HL-60 (cell line): ENCODE measurements around the gene MCM7.

Source experiments
- GABPA ChIP-seq: IDR thresholded peaks from 2 replicates; pipeline ENCODE4 v1.6.1; 2012; ENCODE audit warnings: low read depth
- POLR2AphosphoS5 ChIP-seq: IDR thresholded peaks from 2 replicates; pipeline ENCODE4 v1.6.1; 2012; ENCODE audit warnings: low read depth
- SPI1 ChIP-seq: IDR thresholded peaks from 2 replicates; pipeline ENCODE4 v1.6.1; 2012; ENCODE audit warnings: low read depth, mild to moderate bottlenecking, borderline replicate concordance
- TF ChIP-seq, protein P1 (sequence below): IDR thresholded peaks from one replicate; pipeline ENCODE4 v1.5.1; 2011; ENCODE audit warnings: low read length, control low read depth, inconsistent platforms; ENCODE audit not compliant: insufficient read depth
- TF ChIP-seq, protein P2 (sequence below): IDR thresholded peaks from 2 replicates; pipeline ENCODE4 v1.6.1; 2012; ENCODE audit warnings: low read depth; ENCODE audit not compliant: insufficient replicate concordance

DNA sequence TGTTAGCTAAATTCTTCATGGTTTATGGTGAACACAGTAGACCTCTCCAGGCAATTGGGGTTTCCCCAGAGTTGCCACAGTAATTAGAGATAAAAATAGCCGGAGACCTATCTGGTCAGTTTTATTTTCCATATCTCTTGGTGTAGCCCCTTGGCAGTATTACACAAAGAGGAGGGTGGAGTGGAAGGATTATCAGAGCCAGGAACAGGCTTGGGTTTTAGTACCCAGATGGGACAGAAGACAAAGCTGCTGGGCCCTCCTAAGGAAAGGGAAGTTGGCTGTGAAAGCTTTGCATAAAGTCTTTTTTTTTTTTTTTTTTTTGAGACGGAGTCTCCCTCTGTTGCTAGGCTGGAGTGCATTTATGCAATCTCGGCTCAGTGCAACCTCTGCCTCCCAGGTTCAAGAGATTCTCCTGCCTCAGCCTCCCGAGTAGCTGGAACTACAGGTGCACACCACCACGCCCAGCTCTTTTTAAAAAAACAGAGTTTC, 41.9 kb downstream of the MCM7 start:
- TF ChIP-seq, protein P1, sequence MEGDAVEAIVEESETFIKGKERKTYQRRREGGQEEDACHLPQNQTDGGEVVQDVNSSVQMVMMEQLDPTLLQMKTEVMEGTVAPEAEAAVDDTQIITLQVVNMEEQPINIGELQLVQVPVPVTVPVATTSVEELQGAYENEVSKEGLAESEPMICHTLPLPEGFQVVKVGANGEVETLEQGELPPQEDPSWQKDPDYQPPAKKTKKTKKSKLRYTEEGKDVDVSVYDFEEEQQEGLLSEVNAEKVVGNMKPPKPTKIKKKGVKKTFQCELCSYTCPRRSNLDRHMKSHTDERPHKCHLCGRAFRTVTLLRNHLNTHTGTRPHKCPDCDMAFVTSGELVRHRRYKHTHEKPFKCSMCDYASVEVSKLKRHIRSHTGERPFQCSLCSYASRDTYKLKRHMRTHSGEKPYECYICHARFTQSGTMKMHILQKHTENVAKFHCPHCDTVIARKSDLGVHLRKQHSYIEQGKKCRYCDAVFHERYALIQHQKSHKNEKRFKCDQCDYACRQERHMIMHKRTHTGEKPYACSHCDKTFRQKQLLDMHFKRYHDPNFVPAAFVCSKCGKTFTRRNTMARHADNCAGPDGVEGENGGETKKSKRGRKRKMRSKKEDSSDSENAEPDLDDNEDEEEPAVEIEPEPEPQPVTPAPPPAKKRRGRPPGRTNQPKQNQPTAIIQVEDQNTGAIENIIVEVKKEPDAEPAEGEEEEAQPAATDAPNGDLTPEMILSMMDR, result no peak
- TF ChIP-seq POLR2AphosphoS5, result no peak
- TF ChIP-seq, protein P2, sequence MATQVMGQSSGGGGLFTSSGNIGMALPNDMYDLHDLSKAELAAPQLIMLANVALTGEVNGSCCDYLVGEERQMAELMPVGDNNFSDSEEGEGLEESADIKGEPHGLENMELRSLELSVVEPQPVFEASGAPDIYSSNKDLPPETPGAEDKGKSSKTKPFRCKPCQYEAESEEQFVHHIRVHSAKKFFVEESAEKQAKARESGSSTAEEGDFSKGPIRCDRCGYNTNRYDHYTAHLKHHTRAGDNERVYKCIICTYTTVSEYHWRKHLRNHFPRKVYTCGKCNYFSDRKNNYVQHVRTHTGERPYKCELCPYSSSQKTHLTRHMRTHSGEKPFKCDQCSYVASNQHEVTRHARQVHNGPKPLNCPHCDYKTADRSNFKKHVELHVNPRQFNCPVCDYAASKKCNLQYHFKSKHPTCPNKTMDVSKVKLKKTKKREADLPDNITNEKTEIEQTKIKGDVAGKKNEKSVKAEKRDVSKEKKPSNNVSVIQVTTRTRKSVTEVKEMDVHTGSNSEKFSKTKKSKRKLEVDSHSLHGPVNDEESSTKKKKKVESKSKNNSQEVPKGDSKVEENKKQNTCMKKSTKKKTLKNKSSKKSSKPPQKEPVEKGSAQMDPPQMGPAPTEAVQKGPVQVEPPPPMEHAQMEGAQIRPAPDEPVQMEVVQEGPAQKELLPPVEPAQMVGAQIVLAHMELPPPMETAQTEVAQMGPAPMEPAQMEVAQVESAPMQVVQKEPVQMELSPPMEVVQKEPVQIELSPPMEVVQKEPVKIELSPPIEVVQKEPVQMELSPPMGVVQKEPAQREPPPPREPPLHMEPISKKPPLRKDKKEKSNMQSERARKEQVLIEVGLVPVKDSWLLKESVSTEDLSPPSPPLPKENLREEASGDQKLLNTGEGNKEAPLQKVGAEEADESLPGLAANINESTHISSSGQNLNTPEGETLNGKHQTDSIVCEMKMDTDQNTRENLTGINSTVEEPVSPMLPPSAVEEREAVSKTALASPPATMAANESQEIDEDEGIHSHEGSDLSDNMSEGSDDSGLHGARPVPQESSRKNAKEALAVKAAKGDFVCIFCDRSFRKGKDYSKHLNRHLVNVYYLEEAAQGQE, result no peak
- no peak for TF ChIP-seq GABPA
- TF ChIP-seq SPI1, result no peak
